ENCODE data around the gene SKAP1. TPM values are rescaled to one million over a fixed set of nuclear protein-coding genes. Genes with fewer than 3 reads are reported as not detected.

The SKAP1 gene
- total and polyA plus RNA-seq, 2 of the 13 experiments (the other 11 are each of a cell fraction or from before 2014, with no cell fraction given), result 0.21 TPM; not detected in 1

- TF ChIP-seq SCMH1 (CRISPR knock-in tag; IDR thresholded peaks at IDR 0.05; ENCODE audit: borderline replicate concordance) (no peak), ZNF75D (CRISPR knock-in tag; IDR thresholded peaks at IDR 0.05; ENCODE audit: borderline replicate concordance) (no peak), ZNF230 (CRISPR knock-in tag; IDR thresholded peaks at IDR 0.05) (no peak), TP53 (CRISPR knock-in tag; conservative IDR thresholded peaks at IDR 0.05) (no peak), REPIN1 (CRISPR knock-in tag; IDR thresholded peaks at IDR 0.05; ENCODE audit: borderline replicate concordance, low read depth) (no peak), ZNF451 (CRISPR knock-in tag; IDR thresholded peaks at IDR 0.05) (no peak), CEBPZ (IDR thresholded peaks at IDR 0.05; ENCODE audit: low read length) (no peak), ZNF263 (CRISPR knock-in tag; IDR thresholded peaks at IDR 0.05) (no peak), ZZZ3 (CRISPR knock-in tag; IDR thresholded peaks at IDR 0.05; ENCODE audit: borderline replicate concordance) (no peak)
These were observed 129.0 kb downstream of the SKAP1 start (continued) for GRCh38 chr17:48301002-48301401.

- no peaks in the 10 kb centered on the region for H3K4me1 ChIP-seq (ENCODE audit: insufficient read depth, low read length)
- peaks cover 0 to under 1% of the 10 kb centered on the region in 2 experiments; a peak in 1 of 5 replicates for H3K27me3 ChIP-seq (ENCODE audit: control insufficient read depth in 1 of 2, insufficient read depth in 2 of 2, low read length in 2 of 2)
- H3K4me3 ChIP-seq (replicated peaks in 1 of 3; ENCODE audit: insufficient read depth in 1 of 3, low read depth in 2 of 3, low read length in 3 of 3), result no peak overlapping the region
- no peaks in the 10 kb centered on the region for H4K20me1 ChIP-seq (ENCODE audit: insufficient read depth, low read length)
- H3K27ac ChIP-seq (ENCODE audit: extremely low read length, insufficient read depth, low read length), result no peak overlapping the region
- H3K4me2 ChIP-seq (ENCODE audit: low read depth, low read length), result no peak overlapping the region
- DNase-seq (ENCODE audit: low spot score) (no peak), ATAC-seq (no peak), FAIRE-seq (no peak)
- CTCF ChIA-PET (ENCODE audit: low intra/inter-chr PET ratio, low total read pairs), result no interaction called here
- WGBS (ENCODE audit: low lambda C conversion rate), result 0% methylated on average over 1 of the region's 1 CpG
- POLR2A ChIA-PET, result no interaction called here
- H3K9ac ChIP-seq (ENCODE audit: insufficient read depth, low read depth, low read length), result no peak overlapping the region
- no peak overlapping the region for H2AFZ ChIP-seq (ENCODE audit: low read length)
- BruUV-seq (replicated peaks), result no TSS peak
- H3K79me2 ChIP-seq (ENCODE audit: insufficient read depth, low read length), result no peaks in the 10 kb centered on the region
- in situ Hi-C loops (cut with HindIII; ENCODE audit: extremely low pct_ligation_motif_present, low pct_unique_long_range_greater_than_20kb) (no loop called here), intact Hi-C loops (cut with micrococcal nuclease; ENCODE audit: unreplicated experiment) (no loop called here)
- H3K36me3 ChIP-seq (replicated peaks in 1 of 2; ENCODE audit: control insufficient read depth in 1 of 2, insufficient read depth in 2 of 2, low read length in 2 of 2), result no peaks in the 10 kb centered on the region
- H3K9me3 ChIP-seq (ENCODE audit: low read length), result no peaks in the 10 kb centered on the region
- TF ChIP-seq TEAD3 (CRISPR knock-in tag; optimal IDR thresholded peaks at IDR 0.05; ENCODE audit: borderline replicate concordance) (no peak), ZFP1 (CRISPR knock-in tag; IDR thresholded peaks at IDR 0.05) (no peak), MED13 (CRISPR knock-in tag; IDR thresholded peaks at IDR 0.05) (no peak), ZIK1 (CRISPR knock-in tag; IDR thresholded peaks at IDR 0.05; ENCODE audit: borderline replicate concordance, low read depth) (no peak), ZGPAT (CRISPR knock-in tag; IDR thresholded peaks at IDR 0.05) (no peak), REL (CRISPR knock-in tag; conservative IDR thresholded peaks at IDR 0.05) (no peak), ZNF891 (CRISPR knock-in tag; IDR thresholded peaks at IDR 0.05) (no peak), FOXP4 (CRISPR knock-in tag; IDR thresholded peaks at IDR 0.05) (no peak), PAWR (CRISPR knock-in tag; IDR thresholded peaks at IDR 0.05; ENCODE audit: borderline replicate concordance) (no peak)
These were observed 130.3 kb downstream of the SKAP1 start for GRCh38 chr17:48299760-48300159.

Measured in HepG2 (cell line).